HG02610 (cell line): ENCODE measurements around the gene IFNG.
A peak's percentile ranks its signal among the peaks of the same experiment; 100 is the strongest.
"Not testable (repeated sequence)": the region's sequence is repeated elsewhere in the genome, so short reads cannot be mapped to it uniquely, and the experiment has no call there.

Experiments used
- ATAC-seq: cut with Tn5 transposase; IDR thresholded peaks from one replicate; pipeline ENCODE4 v1.9.1; 2021; ENCODE audit warnings: mild to moderate bottlenecking, moderate library complexity; ENCODE audit not compliant: unreplicated experiment

The IFNG gene

DNA sequence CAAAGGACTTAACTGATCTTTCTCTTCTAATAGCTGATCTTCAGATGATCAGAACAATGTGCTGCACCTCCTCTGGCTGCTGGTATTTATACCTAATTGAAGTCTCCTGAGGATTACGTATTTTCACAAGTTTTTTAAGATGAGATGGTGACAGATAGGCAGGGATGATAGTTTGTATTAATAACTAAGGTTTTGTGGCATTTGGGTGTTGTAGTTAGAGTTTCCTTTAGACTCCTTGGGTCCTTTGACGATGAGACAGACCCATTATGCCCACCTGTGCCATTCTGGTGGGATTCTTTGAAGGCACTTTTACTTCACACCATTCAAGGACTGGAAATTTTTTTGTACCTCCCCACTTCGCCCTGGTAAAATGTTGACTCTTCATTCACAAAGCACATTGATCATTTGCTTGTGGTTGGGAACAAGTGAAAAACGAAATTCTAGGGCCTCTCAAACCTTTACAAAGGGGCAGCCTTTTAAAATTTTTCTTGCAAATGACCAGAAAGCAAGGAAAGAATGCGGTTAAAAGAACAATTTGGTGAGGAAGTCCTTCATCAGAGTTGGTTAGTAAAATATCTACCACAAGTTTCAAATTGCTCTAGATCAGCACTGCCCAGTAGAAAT lies at the start of gene IFNG:
Gene IFNG, minus strand, starts transcription at position 60 of the 624 bp plus-strand sequence. CDS start 125 bp downstream, outside the sequence.
- peak; percentile 44 for ATAC-seq

DNA sequence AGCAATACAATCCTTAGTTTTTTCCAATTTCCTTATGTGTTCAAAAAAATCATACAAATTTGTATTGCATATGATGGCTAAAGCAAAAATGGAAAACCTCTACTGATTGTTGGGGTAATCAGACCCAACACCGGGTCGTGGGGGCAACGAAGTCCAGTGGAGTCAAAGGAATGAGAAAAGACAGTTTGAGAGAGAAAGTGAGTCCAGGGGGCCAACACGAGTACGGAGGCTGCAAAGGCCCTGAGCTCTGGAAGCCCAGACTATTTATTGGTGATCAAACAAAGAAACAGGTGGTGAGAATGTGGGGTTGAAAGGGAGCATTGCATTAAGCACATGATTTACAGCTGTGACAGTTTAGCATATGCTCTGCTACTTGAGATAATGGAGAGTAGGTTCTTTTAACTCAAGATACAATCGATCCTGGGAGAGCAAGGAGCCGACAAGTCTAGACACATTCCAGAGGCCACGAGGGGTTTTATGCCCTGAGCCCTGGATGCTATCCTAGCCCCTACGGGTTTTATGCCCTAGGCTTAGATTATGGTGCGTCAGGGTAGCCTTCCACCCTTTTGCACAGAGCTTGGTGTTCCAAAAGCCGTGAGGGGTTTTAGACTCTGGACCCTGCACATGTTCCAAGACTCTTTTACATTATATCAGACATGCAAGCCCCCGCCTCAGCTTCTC lies 49.6 kb upstream of the IFNG start:
- not testable (repeated sequence) for ATAC-seq

- ATAC-seq = no peak
These were observed 47.7 kb upstream of the IFNG start for GRCh38 chr12:68207276-68207675.

GRCh38 chr12:68206446-68206845 lies 46.9 kb upstream of the IFNG start:
- no peak for ATAC-seq

GRCh38 chr12:68203460-68203875 lies 43.9 kb upstream of the IFNG start:
- no peak for ATAC-seq

GRCh38 chr12:68200854-68201253 lies 41.3 kb upstream of the IFNG start:
- ATAC-seq = no peak

DNA sequence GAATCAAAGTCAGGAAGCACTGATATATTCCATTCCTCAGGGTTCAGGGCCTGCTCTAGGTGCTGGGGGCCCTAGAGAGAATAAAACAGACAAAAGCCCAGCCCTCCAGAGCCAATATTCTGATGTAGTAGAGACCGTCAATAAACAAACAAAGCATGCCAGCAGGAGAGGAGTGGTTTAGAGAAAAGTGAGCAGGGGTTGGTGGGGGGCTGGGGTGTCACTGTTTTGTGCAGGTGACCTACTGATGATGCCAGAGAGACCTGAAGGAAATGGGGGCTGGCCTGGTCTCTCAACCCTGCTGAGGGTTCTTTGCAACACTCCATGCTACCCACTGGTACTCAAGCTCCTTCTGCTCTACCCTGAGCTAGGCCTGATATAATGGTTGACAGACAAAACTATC lies 39.6 kb upstream of the IFNG start:
- no peak for ATAC-seq

DNA sequence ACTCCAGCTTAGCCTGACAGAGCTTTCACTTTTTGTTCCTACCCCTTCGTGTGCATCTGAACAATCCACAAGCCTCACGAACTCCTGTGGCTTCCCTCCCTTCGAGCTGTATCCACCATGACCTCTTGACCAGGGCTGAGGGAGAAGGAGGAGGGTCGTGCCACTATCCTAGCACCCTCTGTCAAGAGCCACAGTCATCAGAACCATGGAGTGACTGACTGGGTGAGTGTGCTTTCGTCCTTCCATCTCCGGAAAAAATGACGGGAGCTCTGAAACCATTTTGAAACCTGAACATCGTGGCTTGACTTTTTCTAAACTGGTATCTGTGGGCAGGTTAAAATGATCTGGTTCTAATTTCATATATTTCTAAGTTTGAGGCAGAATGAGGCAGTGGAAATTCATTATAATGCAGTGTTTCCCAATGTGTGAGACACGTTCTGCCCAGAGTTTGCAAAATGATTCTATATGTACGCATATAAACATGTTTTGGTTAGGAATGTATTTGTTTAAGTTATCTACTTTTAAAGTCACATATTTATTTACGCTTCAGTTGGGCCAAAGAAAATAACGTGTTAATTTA lies 39.1 kb upstream of the IFNG start:
- no peak for ATAC-seq

DNA sequence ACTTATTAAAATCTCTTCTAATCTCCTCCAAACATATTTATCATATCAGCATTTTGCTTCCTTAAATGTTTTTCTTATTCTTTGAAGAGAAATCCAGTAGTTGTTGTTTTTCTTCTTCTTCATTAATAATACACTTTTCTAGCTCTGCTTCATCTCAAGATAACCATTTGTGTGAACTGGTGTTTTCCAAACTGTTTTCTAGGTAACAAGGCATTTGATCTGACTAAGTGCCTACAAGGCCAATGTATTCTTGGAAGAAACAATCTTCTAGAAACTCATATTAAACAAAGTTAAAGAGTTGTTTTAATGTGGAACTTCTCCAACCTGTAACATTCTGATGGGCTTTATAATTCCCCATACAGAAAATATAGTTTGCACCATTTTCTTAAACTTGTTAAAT lies 30.8 kb upstream of the IFNG start:
- ATAC-seq = no peak

- no peak for ATAC-seq
These were observed 30.3 kb upstream of the IFNG start for GRCh38 chr12:68189821-68190242.

- ATAC-seq = no peak
These were observed 26.1 kb upstream of the IFNG start for GRCh38 chr12:68185598-68185997.

- ATAC-seq = peak; percentile 77
These were observed 21.5 kb upstream of the IFNG start for GRCh38 chr12:68180792-68181744.

GRCh38 chr12:68178774-68179439 lies 19.4 kb upstream of the IFNG start:
- ATAC-seq = no peak

- ATAC-seq = no peak
These were observed 18.6 kb upstream of the IFNG start for GRCh38 chr12:68178184-68178583.

DNA sequence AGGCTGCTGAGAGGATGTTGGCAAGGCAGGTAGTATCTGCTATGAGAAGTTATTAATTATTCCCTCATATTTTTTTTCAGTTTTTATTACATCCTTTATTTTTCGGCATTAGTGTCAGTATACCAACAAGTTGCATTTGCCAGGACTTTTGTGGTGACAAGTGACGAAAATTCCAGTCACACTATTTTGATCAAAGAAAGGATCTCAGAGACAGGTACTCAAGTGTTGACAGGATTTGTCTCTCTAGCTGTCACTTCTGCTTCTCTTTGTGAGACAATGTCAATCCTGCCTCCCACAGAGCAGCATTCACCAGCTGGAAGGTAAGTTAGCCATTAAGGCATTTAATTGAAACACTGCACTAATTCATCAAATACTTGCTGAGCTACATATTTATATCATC lies 18.0 kb upstream of the IFNG start:
- ATAC-seq = no peak

- ATAC-seq = no peak
These were observed 16.7 kb upstream of the IFNG start for GRCh38 chr12:68176257-68176656.

- peak; percentile 95 for ATAC-seq
These were observed 16.1 kb upstream of the IFNG start for GRCh38 chr12:68175557-68176061.

DNA sequence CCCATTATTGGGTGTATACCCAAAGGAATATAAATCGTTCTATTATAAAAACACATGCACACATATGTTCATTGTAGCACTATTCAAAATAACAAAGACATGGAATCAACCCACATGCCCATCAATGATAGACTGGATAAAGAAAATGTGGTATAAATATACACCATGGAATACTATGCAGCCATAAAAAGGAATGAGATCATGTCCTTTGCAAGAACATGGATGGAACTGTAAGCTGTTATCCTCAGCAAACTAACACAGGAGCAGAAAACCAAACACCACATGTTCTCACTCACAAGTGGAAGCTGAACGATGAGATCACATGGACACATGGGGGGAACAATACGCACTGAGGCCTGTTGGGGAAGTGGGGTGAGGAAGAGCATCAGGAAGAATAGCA lies 15.2 kb upstream of the IFNG start:
- ATAC-seq = not testable (repeated sequence)

DNA sequence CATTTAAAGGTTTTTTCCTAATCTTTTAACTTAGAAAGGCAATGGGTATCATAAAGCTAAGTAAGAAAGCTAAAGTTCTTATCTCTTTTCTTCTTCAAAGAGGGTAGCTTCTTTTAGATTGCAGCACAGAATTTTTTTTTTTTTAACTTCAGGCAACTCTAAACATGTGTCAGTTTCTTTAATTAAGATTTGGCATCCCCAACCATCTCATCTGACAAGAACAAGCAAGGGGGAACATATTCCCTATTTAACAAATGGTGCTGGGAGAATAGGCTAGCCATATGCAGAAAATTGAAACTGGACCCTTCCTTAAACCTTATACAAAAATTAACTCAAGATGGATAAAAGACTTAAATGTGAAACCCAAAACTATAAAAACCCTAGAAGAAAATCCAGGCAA lies 14.3 kb upstream of the IFNG start:
- no peak for ATAC-seq

GRCh38 chr12:68170726-68171125 lies 11.2 kb upstream of the IFNG start:
- ATAC-seq = no peak
